ENCODE results near the gene NUFIP1. TPM values are rescaled to one million over a fixed set of nuclear protein-coding genes. Genes with fewer than 3 reads are reported as not detected.

NUFIP1 gene
- total RNA-seq, 1 donor from 2014 or later: 8.8 TPM

- no peaks in the 10 kb centered on the region for H3K4me1 Mint-ChIP-seq (ENCODE audit: low read depth)
- H3K9me3 Mint-ChIP-seq (ENCODE audit: low read depth): no peaks in the 10 kb centered on the region
- H3K4me3 Mint-ChIP-seq (ENCODE audit: low read depth): no peak overlapping the region
- no peak for DNase-seq (ENCODE audit: low spot score, unreplicated experiment)
- TF ChIP-seq CTCF (IDR thresholded peaks at IDR 0.05; ENCODE audit: unreplicated experiment): no peak
- H3K36me3 Mint-ChIP-seq (ENCODE audit: insufficient read depth): peaks cover 10% of the 10 kb centered on the region
- H3K27me3 Mint-ChIP-seq: no peaks in the 10 kb centered on the region
- no peak overlapping the region for H3K27ac Mint-ChIP-seq
Measured at GRCh38 chr13:45007225-45007624, 18.0 kb upstream of the NUFIP1 start.

GRCh38 chr13:45004096-45004495 lies 14.8 kb upstream of the NUFIP1 start:
- Mint-ChIP-seq H3K4me1 (ENCODE audit: low read depth) (no peaks in the 10 kb centered on the region), H3K36me3 (ENCODE audit: insufficient read depth) (peaks cover 7% of the 10 kb centered on the region), H3K4me3 (ENCODE audit: low read depth) (no peak overlapping the region), H3K27me3 (no peaks in the 10 kb centered on the region), H3K27ac (no peak overlapping the region), H3K9me3 (ENCODE audit: low read depth) (no peaks in the 10 kb centered on the region)
- no peak for TF ChIP-seq CTCF (IDR thresholded peaks at IDR 0.05; ENCODE audit: unreplicated experiment)
- DNase-seq (ENCODE audit: low spot score, unreplicated experiment): no peak

DNA sequence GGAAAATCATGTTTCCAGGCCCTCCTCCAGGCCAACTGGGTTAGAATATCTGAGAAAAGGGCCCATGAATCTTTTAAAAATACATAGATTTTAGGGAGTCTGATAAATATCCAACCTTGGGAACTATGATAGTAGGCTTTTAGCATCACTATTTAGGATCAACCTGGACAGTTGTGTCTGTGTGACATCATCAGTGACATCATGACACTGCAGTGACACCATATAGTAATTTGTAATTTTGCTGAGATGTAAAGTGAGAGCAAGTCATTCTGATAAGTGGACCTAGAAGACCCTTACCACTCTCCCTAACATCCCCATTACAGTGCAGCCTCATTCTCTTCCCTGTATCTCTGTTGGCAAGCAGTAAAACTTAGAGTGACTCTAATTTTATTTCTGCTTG lies 14.1 kb upstream of the NUFIP1 start:
- no peaks in the 10 kb centered on the region for H3K4me1 Mint-ChIP-seq (ENCODE audit: low read depth)

GRCh38 chr13:44989941-44990340 lies 670 bp upstream of the NUFIP1 start:
- peaks cover 4% of the 10 kb centered on the region for H3K36me3 Mint-ChIP-seq (ENCODE audit: insufficient read depth)
- H3K4me3 Mint-ChIP-seq (ENCODE audit: low read depth): peak overlapping the region; percentile 99
- no peak for TF ChIP-seq CTCF (IDR thresholded peaks at IDR 0.05; ENCODE audit: unreplicated experiment)
- peak overlapping the region; percentile 100 for H3K27ac Mint-ChIP-seq
- H3K9me3 Mint-ChIP-seq (ENCODE audit: low read depth): no peaks in the 10 kb centered on the region
- DNase-seq (ENCODE audit: low spot score, unreplicated experiment): no peak
- H3K4me1 Mint-ChIP-seq (ENCODE audit: low read depth): peaks cover 26% of the 10 kb centered on the region
- H3K27me3 Mint-ChIP-seq: no peaks in the 10 kb centered on the region

More for the DNA sequence above, 14.1 kb upstream of the NUFIP1 start:
- no peak overlapping the region for H3K27ac Mint-ChIP-seq
- no peak for TF ChIP-seq CTCF (IDR thresholded peaks at IDR 0.05; ENCODE audit: unreplicated experiment)
- DNase-seq (ENCODE audit: low spot score, unreplicated experiment): no peak
- H3K27me3 Mint-ChIP-seq: no peaks in the 10 kb centered on the region
- no peak overlapping the region for H3K4me3 Mint-ChIP-seq (ENCODE audit: low read depth)
- H3K36me3 Mint-ChIP-seq (ENCODE audit: insufficient read depth): peaks cover 7% of the 10 kb centered on the region
- H3K9me3 Mint-ChIP-seq (ENCODE audit: low read depth): no peaks in the 10 kb centered on the region

DNA sequence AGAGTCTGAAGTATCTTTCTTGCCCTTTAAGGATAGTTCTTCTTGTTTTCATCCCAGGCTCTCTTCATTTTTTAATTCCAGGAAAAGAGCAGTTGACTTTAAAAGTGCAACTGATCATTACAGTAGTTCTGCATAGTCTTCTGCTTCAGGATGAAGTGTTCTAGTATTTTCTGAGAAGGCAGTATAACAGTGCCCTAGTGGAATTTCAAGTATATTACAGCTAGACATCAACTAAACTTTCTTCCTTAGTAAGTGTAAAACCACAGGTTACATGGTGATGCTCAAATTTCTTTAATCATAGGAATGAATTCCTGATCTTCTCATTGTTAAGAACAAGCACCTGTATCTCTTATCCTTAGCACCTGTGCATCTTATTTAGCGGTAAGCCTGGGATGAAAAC lies 10.9 kb downstream of the NUFIP1 start:
- Mint-ChIP-seq H3K4me3 (ENCODE audit: low read depth) (no peak overlapping the region), H3K4me1 (ENCODE audit: low read depth) (no peaks in the 10 kb centered on the region), H3K27me3 (no peaks in the 10 kb centered on the region), H3K27ac (no peak overlapping the region), H3K36me3 (ENCODE audit: insufficient read depth) (peaks cover 11% of the 10 kb centered on the region), H3K9me3 (ENCODE audit: low read depth) (no peaks in the 10 kb centered on the region)
- peak; percentile 12 for TF ChIP-seq CTCF (IDR thresholded peaks at IDR 0.05; ENCODE audit: unreplicated experiment)
- DNase-seq (ENCODE audit: low spot score, unreplicated experiment): no peak
